ENCODE data around the gene RSPH10B2.
"Not testable (repeated sequence)": the region's sequence is repeated elsewhere in the genome, so short reads cannot be mapped to it uniquely, and the experiment has no call there.

The RSPH10B2 gene

DNA sequence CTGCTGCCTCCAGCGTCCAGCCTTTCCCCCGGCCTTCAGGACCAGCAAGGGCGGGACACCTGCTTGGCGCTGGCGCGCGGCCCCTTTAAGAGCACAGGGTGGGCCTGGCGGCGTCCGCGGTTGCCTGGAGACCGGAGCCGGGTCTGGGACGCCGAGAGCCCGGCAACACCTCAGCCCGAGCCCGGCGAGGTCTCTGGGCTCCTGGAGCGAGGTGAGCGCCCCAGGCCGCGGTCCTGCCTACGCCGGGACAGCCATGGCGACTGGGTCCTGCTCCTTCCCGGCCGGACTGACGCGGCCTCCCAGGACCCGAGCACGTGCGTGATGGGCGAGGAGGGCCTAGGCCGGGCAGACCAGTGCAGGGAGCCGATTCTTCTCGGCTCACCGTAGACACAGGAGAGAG, at the start of gene RSPH10B2:
TSS of gene RSPH10B2 (plus strand) at position 140 of the 400 bp plus-strand sequence. CDS start 3,575 bp downstream, outside the sequence.
- DNase-seq = not testable (repeated sequence)

DNA sequence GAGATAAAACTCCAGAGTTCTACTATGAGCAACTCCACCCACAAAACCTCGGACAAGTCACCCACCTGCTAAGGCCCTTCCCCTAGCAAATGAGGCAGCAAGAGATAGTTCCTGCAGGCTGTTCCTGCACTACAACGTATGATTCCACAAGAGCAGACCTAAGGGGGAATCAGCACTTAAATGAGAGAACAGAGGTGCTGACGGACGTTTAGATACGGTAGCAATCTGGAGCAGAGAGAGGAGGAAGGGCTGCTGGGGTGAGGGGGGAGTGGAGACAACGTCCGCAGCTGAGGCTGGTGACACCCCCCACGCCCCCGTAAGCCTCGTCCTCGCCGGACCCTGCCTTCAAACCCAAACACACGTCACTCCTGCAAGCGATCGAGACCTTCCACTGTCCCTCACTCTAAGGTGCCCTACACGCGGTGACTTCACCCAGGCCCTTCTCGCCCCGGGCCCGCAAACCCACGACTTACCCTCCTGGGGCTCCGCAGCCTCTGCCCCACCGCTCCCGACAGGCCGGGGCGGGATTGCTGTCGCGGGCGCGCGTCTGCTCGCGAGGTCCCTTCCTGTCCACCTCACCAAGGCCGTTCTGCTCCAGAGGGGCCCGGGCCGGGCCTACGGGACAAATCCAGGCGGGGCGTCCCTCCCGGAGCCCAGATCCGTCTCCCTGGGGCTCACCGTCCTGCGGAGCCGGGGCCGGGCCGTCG, 47.8 kb upstream of the RSPH10B2 start:
- DNase-seq = no peak

DNA sequence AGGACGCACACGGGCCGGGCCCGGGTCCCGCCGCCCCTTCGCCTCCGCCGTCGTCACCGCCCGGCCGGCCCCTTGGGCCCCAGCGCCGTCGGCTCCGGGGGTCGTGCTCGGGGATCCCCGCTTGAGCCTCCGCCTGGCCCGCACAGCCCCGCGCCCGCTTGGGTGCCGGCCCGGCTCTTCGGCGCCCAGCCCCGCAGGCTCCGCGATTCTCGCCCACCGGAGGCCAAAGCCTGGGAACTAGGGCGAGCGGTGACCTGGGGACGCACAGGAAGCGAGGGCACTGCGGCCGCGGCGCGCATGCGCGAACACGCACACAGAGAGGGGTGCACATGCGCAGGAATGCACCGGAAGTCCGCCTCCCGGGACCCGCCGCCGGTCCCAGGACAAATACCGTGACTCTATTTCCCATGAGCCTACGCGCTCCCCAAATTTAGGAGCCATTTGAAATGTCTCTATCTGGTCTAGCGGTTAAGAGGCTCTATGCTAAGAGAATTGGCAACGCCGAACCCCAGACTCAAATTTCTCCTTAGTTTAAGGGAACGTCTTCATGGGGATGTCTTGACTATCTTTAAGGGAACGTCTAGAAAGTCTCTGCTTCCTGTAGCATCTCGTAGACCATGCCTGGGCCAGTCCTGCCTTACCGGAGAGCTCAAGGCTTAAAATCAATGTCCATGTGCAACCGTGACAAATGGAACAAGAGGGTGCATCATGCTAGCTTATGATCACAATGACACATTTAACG, 47.1 kb upstream of the RSPH10B2 start, which contains the start of gene ZNF12:
TSS of gene ZNF12 (minus strand) at position 282 of the 742 bp plus-strand sequence. CDS start 1,774 bp downstream, outside the sequence.
- peak; percentile 95 for DNase-seq

- DNase-seq = no peak
Observed at GRCh38 chr7:6708304-6708703, 45.6 kb upstream of the RSPH10B2 start.

DNA sequence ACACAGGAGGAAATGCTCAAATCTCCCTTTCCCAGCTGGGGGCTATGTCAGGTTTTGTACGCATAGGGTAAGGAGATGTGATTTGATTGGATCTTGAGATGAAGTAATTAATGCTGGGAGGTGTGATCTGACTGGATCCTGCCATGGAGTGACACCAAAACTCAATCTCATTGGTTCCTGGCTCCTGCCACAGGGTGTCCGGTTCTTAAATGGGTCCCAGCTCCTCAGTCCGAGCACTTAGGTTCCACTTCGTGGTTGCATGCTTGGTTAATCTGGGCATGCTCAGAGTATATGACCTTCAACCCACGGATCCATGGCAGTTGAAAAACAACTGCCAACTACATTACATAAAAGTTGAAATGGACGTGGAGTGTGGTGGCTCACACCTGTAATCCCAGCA, 44.1 kb upstream of the RSPH10B2 start:
- DNase-seq = no peak

DNA sequence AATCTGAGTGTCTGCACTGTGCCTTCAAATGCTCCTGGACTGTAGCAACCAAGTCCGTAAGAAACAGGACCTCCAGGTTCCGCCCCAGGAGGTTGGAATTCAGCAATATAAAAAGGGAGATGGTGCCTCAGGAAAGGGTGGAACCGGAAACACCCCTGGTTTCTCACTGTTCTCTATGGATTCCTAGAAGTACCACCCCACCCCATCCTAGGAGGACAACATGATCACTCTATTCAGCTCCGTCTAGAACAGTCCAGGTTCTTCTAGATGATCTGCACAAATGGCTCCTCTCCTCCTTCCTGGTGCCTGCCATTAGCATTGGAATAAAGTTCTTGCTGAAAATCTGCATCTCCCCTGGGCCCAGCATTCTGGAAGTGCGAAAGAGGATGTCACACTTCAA, 39.5 kb upstream of the RSPH10B2 start:
- no peak for DNase-seq

- not testable (repeated sequence) for DNase-seq
Observed at GRCh38 chr7:6715898-6716297, 38.0 kb upstream of the RSPH10B2 start.

DNA sequence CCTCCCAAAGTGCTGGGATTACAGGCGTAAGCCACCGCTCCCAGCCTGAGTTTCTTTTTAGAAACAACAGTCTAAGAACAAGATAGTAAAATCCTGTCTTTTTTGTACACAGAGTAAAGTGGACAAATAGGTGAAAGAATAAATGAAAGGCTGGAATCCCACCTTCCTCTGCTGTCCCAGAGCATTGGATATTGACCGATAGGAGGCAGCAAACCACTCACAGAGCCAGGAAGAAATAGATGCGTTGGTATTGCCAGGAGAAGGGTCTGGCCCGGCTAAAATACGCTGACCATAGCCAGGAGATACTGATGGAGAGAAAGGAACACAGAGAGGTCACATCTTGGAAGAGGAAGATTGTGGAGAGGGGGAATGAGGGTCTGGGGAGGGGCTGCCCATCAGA, 35.8 kb upstream of the RSPH10B2 start:
- DNase-seq = no peak

GRCh38 chr7:6724351-6724750, 29.6 kb upstream of the RSPH10B2 start:
- DNase-seq = not testable (repeated sequence)

GRCh38 chr7:6725003-6725402, 28.9 kb upstream of the RSPH10B2 start:
- no peak for DNase-seq

- DNase-seq = not testable (repeated sequence)
Observed at GRCh38 chr7:6726341-6726740, 27.6 kb upstream of the RSPH10B2 start.

- DNase-seq = no peak
Observed at GRCh38 chr7:6727663-6728062, 26.2 kb upstream of the RSPH10B2 start.

DNA sequence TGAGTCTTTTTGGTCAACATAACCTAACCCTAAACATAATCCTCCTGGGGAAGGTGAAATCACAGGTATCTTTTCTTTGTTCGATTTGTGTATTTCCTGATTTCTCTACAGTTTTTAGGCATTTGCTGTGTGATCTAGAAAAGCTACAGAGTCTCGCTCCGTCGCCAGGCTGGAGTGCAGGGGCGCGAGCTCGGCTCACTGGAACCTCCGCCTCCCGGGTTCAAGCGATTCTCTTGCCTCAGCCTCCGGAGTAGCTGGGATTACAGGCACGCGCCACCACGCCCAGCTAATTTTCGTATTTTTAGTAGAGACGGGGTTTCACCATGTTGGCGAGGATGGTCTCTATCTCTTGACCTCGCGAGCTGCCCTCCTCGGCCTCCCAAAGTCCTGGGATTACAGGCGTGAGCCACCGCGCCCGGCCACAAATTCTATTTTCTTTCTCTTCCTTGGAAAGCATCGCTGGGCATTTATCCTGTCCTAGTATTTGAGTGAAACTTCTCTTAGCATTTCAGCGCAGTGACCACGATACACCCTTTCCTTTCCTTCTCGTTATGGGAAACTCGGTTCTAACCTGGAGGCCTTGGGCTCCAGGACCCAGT, 24.9 kb upstream of the RSPH10B2 start:
- DNase-seq = not testable (repeated sequence)

DNA sequence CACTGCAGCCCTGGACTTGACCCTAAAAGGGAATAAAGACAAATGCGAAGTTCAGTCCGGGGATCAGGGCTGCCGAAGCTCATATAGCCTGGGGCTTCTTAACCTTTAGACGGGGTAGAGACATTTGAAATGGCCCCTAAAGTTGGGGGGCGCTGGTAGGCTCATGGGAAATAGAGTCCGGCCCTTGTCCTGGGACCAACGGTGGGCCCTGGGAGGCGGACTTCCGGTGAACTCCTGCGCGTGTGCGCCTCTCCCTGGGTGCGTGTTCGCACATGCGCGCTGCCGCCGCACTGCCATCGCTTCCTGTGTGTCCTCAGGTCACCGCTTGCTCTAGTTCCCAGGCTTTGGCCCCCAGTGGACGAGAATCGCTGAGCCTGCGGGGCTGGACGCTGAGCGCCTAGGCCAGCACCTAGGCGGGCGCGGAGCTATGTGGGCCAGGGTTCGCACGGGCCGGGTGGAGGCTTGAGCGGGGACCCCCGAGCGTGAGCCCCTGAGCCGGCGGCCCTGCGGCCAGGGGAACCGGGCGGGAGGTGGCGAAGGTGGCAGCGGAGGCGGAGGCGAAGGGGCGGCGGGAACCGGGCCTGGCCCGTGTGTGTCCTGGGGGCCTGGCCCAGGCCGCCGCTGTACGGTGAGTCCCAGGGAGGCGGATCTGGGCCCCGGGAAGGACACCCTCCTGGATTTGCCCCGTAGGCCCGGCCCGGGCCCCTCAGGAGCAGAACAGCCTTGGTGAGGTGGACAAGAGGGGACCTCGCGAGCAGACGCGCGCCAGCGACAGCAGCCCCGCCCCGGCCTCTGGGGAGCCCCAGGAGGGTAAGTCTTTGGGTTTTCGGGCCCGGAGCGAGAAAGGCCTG, 24.2 kb upstream of the RSPH10B2 start:
- peak; percentile 98 for DNase-seq

- DNase-seq = no peak
Observed at GRCh38 chr7:6730343-6730633, 23.6 kb upstream of the RSPH10B2 start.

GRCh38 chr7:6738415-6738814, 15.5 kb upstream of the RSPH10B2 start:
- DNase-seq = not testable (repeated sequence)

- not testable (repeated sequence) for DNase-seq
Observed at GRCh38 chr7:6744410-6745100, 9.3 kb upstream of the RSPH10B2 start.

DNA sequence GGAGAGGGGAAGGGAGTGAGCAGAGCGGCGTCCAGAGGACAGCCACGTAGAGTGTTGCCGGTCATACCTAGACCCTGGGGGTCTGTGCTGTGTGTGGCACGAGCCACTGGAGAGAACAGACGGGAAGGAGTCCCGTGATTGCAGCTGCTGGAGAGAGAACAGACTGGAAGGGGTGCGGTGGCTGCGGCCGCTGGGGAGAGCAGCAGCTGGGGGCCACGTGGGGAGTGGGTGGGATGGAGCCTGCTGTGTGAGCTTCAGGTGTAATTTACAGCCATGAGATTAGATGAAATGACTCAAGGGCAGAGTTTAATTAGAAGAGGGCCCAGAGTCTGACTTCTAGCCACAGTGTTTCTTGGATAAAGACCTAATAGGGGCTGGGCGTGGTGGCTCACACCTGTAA, 4.6 kb upstream of the RSPH10B2 start:
- DNase-seq = not testable (repeated sequence)

GRCh38 chr7:6750173-6750572, 3.7 kb upstream of the RSPH10B2 start:
- DNase-seq = not testable (repeated sequence)

DNA sequence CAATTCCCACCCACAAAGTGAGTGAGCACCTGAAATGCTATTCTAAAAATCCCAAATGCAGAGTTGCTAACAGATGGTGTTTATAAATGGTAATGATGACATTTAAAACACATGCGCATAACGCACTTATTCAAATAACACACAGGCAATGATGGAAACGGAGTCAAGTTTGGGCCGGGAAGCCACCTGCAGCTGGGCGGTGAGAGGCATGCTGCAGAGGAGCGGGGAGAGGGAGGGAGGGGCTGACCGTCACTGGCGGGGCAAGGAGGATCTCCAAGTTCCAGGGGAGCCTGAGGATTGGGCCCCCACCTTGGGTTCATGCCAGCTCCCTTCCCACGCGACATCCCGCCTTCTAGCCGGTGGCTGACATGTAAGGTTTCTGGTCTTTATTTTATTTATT, 7.3 kb downstream of the RSPH10B2 start:
- DNase-seq = not testable (repeated sequence)

- DNase-seq = not testable (repeated sequence)
Observed at GRCh38 chr7:6781581-6781980, 27.7 kb downstream of the RSPH10B2 start.

DNA sequence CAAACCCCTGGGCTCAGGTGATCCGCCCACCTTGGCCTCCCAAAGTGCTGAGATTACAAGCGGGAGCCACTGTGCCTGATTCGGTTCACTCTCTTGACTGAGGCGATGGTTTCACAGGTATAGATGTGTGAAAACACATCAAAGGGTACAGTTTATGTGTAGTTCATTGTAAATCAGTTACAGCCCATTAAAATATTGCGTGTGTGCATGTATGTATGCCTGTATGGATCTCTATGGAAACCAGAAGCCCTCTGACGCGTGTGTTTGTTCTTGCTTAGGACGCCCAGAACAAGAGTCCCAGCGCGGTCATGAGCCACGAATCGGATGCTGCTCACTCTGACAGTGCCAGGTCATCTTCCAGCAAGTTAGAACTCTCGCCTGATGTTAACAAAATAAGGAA, 35.5 kb downstream of the RSPH10B2 start:
- DNase-seq = not testable (repeated sequence)

Data from midbrain (tissue), 1 donor.